Bone marrow (tissue), 2 donors: ENCODE measurements around the gene FAM8A1.
A peak's percentile ranks its signal among the peaks of the same experiment; 100 is the strongest.

Source experiments
- DNase-seq, 2 donors: peaks; one replicate each; lab custom pipeline; 2025; lab: John Stamatoyannopoulos, UW

FAM8A1 gene

GRCh38 chr6:17602888-17603287 lies 2.8 kb downstream of the FAM8A1 start:
- no peak for DNase-seq

- no peak for DNase-seq
These were observed 6.5 kb downstream of the FAM8A1 start for GRCh38 chr6:17606606-17607005.

- no peak for DNase-seq
These were observed 10.7 kb downstream of the FAM8A1 start for GRCh38 chr6:17610835-17611234.

GRCh38 chr6:17612048-17612447 lies 11.9 kb downstream of the FAM8A1 start:
- no peak for DNase-seq

GRCh38 chr6:17615794-17616193 lies 15.7 kb downstream of the FAM8A1 start:
- DNase-seq = no peak

GRCh38 chr6:17621003-17621402 lies 20.9 kb downstream of the FAM8A1 start:
- no peak for DNase-seq

- no peak for DNase-seq
These were observed 22.0 kb downstream of the FAM8A1 start for GRCh38 chr6:17622144-17622543.

- no peak for DNase-seq
These were observed 24.3 kb downstream of the FAM8A1 start for GRCh38 chr6:17624396-17624795.

- DNase-seq = no peak
These were observed 28.8 kb downstream of the FAM8A1 start for GRCh38 chr6:17628873-17629272.

GRCh38 chr6:17629824-17630510 lies 29.9 kb downstream of the FAM8A1 start:
- no peak for DNase-seq

GRCh38 chr6:17630511-17631073 lies 30.5 kb downstream of the FAM8A1 start:
- DNase-seq = no peak

GRCh38 chr6:17632934-17633333 lies 32.8 kb downstream of the FAM8A1 start:
- no peak for DNase-seq

GRCh38 chr6:17633465-17634188 lies 33.5 kb downstream of the FAM8A1 start:
- DNase-seq = peak in 1 of 2 donors; percentile 7

- DNase-seq = no peak
These were observed 35.5 kb downstream of the FAM8A1 start for GRCh38 chr6:17635568-17635967.

GRCh38 chr6:17638212-17638715 lies 38.2 kb downstream of the FAM8A1 start:
- DNase-seq = no peak

GRCh38 chr6:17640477-17640917 lies 40.4 kb downstream of the FAM8A1 start:
- DNase-seq = no peak

- no peak for DNase-seq
These were observed 48.6 kb downstream of the FAM8A1 start for GRCh38 chr6:17648745-17649144.

- no peak for DNase-seq
These were observed 50.7 kb downstream of the FAM8A1 start for GRCh38 chr6:17650656-17651309.

GRCh38 chr6:17653198-17653882 lies 53.2 kb downstream of the FAM8A1 start:
- no peak for DNase-seq

GRCh38 chr6:17656092-17656491 lies 56.0 kb downstream of the FAM8A1 start:
- DNase-seq = no peak

GRCh38 chr6:17656644-17657043 lies 56.5 kb downstream of the FAM8A1 start:
- no peak for DNase-seq
